ENCODE measurements around the gene AP1S1. TPM values are rescaled to one million over a fixed set of nuclear protein-coding genes. Genes with fewer than 3 reads are reported as not detected.
"Not testable (repeated sequence)": the region's sequence is repeated elsewhere in the genome, so short reads cannot be mapped to it uniquely, and the experiment has no call there.

Gene AP1S1
- total RNA-seq (10 to 100 TPM; 15.8 to 31.4 (median 26.9) TPM), polyA plus RNA-seq (100 to 1,000 TPM; 100 to 135 (median 132) TPM)

DNA sequence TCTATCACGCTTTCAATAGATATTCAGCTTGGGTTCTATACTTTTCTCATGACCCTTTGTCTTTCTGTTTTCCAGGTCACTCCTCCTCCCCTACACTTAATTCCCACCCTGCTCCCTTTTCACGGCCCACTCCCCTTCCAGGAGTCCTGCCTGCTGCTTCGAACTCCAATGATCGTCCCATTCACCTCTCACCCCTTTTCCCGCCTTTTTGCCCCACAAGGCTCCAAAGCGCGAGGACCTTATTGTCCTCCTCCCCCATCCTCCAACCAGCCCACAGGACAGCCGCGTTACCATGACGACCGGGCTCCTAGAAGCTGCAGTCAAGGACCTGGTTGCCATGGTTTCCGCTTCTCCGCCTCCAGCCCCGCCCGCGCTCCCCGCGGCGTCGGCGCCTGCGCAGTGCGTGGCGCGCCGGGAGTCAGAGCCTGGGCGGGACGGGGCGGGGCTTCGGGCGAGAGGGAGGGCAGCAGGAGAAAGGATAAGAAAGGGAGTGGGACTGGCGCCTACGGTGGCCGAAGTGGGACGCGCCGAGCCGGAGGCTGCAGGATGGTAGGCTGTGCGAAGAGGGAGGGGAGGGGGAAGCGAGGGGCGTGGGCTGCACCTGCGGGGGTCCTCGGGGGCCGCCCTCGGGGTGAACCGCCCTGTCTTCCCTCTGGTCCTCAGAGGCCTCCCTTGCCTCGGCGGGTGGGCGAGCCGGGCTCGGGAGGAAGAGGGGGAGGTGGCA, at the start of gene AP1S1:
TSS of gene AP1S1 (plus strand) at position 508 of the 724 bp plus-strand sequence. CDS start at position 547, 39 bp downstream.
- Histone ChIP-seq H3K36me3 (peaks cover 0 to 25% (median 5%) of the 10 kb centered on the region in 4 donors), H3K4me3 (peak within 1 kb of the TSS; percentile 89 to 99 (median 90)), H3K4me1 (peaks cover 0 to 17% (median 14%) of the 10 kb centered on the region in 4 donors), H3K9me3 (no peaks in the 10 kb centered on the region), H3K27ac (peak within 1 kb of the TSS in 2 of 4 donors; percentile 63), H3K27me3 (no peaks in the 10 kb centered on the region)
- peak; percentile 96 for DNase-seq
- intact Hi-C loops (cut with DNase I) = no loop called here
- 3 to 4% methylated on average over 51 of the region's 51 CpGs for WGBS, 2 donors
- TF ChIP-seq POLR2AphosphoS5 (IDR thresholded peaks at IDR 0.05) (peak in 3 of 4 donors; percentile 41 to 72 (median 45)), EP300 (IDR thresholded peaks at IDR 0.05) (no peak)
- TF ChIP-seq, protein P1, sequence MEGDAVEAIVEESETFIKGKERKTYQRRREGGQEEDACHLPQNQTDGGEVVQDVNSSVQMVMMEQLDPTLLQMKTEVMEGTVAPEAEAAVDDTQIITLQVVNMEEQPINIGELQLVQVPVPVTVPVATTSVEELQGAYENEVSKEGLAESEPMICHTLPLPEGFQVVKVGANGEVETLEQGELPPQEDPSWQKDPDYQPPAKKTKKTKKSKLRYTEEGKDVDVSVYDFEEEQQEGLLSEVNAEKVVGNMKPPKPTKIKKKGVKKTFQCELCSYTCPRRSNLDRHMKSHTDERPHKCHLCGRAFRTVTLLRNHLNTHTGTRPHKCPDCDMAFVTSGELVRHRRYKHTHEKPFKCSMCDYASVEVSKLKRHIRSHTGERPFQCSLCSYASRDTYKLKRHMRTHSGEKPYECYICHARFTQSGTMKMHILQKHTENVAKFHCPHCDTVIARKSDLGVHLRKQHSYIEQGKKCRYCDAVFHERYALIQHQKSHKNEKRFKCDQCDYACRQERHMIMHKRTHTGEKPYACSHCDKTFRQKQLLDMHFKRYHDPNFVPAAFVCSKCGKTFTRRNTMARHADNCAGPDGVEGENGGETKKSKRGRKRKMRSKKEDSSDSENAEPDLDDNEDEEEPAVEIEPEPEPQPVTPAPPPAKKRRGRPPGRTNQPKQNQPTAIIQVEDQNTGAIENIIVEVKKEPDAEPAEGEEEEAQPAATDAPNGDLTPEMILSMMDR (IDR thresholded peaks at IDR 0.05) = no peak

DNA sequence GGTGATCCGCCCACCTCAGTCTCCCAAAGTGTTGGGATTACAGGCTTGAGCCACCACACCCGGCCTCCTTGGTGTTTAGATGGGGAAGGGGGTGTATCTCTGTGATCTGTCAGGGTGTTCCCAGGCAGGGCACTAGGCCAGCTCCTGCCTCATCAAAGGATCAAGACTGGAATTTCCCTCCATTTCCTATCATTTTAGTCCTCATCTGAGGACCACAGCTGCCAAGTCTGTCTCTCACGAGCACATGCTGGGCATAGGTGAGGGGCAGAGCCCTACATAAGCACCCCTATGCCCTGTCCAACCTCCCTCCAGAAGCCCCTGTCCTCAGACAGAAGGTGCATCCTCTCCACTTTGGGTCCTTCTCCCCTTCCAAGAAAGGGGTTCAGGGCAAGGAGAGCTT, 49.5 kb upstream of the AP1S1 start:
- H3K36me3 ChIP-seq = no peaks in the 10 kb centered on the region
- 52 to 76% methylated on average over 3 of the region's 3 CpGs for WGBS, 2 donors
- intact Hi-C loops (cut with DNase I) = no loop called here
- peaks cover 0 to 18% (median 10%) of the 10 kb centered on the region in 4 donors for H3K4me1 ChIP-seq
- H3K27ac ChIP-seq = no peak overlapping the region
- no peak for DNase-seq
- no peak overlapping the region for H3K4me3 ChIP-seq
- no peaks in the 10 kb centered on the region for H3K9me3 ChIP-seq
- no peaks in the 10 kb centered on the region for H3K27me3 ChIP-seq
- no peak for TF ChIP-seq EP300 (IDR thresholded peaks at IDR 0.05)
- TF ChIP-seq POLR2AphosphoS5 (IDR thresholded peaks at IDR 0.05) = no peak
- TF ChIP-seq POLR2A (IDR thresholded peaks at IDR 0.05) = no peak
- TF ChIP-seq, protein P1 (IDR thresholded peaks at IDR 0.05) = no peak

DNA sequence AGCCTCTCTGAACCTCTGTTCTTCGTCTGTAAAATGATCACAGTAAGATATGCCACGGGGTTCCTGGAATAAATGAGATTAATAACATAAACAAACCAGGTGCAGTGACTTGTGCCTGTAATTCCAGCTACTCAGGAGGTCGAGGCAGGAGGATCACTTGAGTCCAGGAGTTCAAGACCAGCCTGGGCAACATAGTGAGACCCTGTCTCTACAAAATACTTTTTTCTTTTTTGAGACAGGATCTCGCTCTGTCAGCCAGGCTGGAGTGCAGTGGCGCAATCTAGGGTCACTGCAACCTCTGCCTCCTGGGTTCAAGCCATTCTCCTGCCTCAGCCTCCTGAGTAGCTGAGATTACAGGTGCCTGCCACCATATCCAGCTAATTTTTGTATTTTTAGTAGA, 49.0 kb upstream of the AP1S1 start:
- H3K4me3 ChIP-seq; DNase-seq; H3K27ac ChIP-seq; H3K36me3 ChIP-seq; H3K9me3 ChIP-seq; intact Hi-C loops (cut with DNase I); H3K27me3 ChIP-seq: not testable (repeated sequence)
- 61 to 80% methylated on average over 5 of the region's 5 CpGs for WGBS, 2 donors
- peaks cover 0 to 14% (median 6%) of the 10 kb centered on the region in 4 donors for H3K4me1 ChIP-seq

DNA sequence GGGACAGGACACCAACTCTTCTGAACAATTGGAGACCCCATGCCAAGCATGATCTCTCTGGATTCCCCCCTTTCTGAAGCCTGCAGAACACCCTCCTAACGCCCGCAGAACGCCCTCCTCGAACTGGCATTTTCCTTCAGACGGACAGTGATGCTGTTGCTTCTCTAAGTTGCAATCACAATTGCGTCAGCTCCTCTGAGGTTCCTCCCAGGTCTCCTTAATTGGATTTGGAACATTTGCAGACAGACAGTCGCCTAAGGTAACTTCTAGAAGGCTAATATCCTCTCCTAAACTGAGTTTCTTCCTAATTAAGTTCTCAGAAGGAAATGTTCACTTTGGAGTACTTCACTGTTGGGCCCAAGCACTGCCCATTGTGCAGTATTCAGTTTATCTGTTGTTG, 47.9 kb upstream of the AP1S1 start:
- intact Hi-C loops (cut with DNase I) = no loop called here
- Histone ChIP-seq H3K4me1 (peaks cover 0 to 2% (median 0%) of the 10 kb centered on the region in 4 donors), H3K27ac (no peak overlapping the region), H3K27me3 (no peaks in the 10 kb centered on the region), H3K36me3 (no peaks in the 10 kb centered on the region), H3K9me3 (no peaks in the 10 kb centered on the region), H3K4me3 (no peak overlapping the region)
- WGBS, 2 donors = 87 to 88% methylated on average over 7 of the region's 7 CpGs
- TF ChIP-seq, protein P1 (IDR thresholded peaks at IDR 0.05) = no peak
- TF ChIP-seq POLR2AphosphoS5 (IDR thresholded peaks at IDR 0.05) (no peak), POLR2A (IDR thresholded peaks at IDR 0.05) (no peak)
- no peak for DNase-seq

DNA sequence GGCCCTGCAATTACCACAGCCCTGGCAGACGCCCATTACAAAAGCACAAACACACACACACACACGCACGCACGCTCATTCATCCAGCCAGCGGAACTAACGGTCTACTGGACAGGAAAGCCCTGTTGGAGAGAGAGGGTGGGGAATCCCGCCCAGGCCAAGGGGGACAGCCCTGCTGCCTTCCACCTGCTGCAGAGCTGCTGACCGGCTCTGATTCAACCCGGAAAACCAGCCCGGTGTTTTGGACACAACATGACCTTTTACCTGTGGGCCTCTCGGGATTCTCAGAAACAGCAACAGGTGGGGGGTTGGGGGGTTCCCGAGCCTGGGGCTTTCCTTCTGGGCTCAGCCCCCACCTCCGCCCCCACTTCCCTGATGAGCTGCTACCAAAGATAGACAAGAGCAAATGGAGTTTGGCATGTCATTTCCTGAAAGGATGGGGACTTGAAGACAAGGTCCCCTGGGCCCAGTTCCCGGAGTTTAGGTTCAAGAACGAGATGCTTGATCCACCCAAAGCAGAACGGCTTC, 45.9 kb upstream of the AP1S1 start:
- no peaks in the 10 kb centered on the region for H3K36me3 ChIP-seq
- DNase-seq = no peak
- H3K4me1 ChIP-seq = no peaks in the 10 kb centered on the region
- intact Hi-C loops (cut with DNase I) = no loop called here
- H3K9me3 ChIP-seq = no peaks in the 10 kb centered on the region
- 40 to 59% methylated on average over 16 of the region's 16 CpGs for WGBS, 2 donors
- no peaks in the 10 kb centered on the region for H3K27me3 ChIP-seq
- peak overlapping the region in 2 of 4 donors; percentile 28 to 31 for H3K27ac ChIP-seq
- TF ChIP-seq POLR2AphosphoS5 (IDR thresholded peaks at IDR 0.05) (peak in 3 of 4 donors; percentile 11 to 57 (median 42)), POLR2A (IDR thresholded peaks at IDR 0.05) (no peak)
- no peak overlapping the region for H3K4me3 ChIP-seq
